ENCODE data around the gene POU5F2.
A peak's percentile ranks its signal among the peaks of the same experiment; 100 is the strongest.

The POU5F2 gene

DNA sequence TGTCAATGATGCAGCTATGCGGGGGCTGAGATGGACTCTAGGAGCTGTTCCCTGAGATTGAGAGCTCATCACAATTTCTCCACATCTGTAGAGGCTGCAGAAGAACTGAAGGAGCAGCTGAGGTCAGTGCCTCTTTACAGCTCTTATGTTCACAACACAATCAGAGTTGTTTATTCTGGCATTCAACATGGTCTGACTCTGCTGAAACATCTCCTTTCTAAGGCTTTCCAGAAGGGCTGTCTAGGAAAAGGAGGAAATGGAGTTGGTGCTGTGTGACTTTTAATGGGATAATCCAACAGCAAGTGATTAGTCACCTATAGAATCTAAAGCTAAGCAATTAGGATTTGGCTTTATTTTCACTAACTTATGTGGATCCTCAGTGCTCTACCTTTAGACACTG is 6.0 kb downstream of the POU5F2 start:
- TF ChIP-seq CTCF (conservative IDR thresholded peaks at IDR 0.05; ENCODE audit: control insufficient read depth, insufficient read depth, low read depth, low read length): no peak
- no peak overlapping the region for H3K4me3 ChIP-seq (ENCODE audit: control insufficient read depth, low read depth, low read length)
- DNase-seq (ENCODE audit: low read depth): peak; percentile 80

DNA sequence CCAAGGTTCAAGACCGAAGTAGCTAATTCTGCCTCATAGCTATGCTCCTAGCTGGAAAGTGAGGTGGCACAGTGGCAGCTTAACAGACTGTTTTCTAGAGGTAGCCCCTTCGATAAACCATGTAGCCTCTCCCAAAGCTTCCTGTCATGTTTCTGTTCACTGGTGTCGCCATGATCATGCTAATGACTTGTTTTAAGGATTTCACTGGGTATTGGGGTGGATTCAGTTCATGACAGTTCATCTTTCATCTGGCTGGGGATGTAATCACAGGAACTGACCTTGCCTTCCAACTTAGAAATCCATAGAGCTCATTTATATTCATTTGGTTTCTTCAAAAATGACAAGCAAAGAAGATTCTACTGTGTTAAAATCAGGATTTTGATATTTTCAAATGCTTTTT is 9.4 kb downstream of the POU5F2 start:
- TF ChIP-seq CTCF (conservative IDR thresholded peaks at IDR 0.05; ENCODE audit: control insufficient read depth, insufficient read depth, low read depth, low read length): no peak
- H3K4me3 ChIP-seq (ENCODE audit: control insufficient read depth, low read depth, low read length): no peak overlapping the region
- no peak for DNase-seq (ENCODE audit: low read depth)

DNA sequence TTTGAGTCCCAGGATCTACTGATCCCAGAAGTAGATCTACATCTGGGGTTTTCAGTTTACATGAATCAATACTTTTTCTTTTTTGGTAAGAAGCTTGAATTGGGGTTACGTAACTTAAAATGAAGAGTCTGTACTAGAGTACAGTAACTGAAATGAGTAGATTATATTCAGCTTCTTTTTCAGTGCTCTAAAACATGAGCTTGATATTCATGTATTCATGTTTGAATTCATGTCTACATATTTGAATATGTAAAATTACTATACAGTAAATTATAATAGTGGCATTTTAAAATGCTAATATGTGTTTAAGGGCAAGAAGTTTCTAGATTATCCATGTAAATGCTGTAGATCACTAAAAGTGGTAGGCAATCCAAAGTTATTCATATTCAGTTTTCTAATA is 14.8 kb downstream of the POU5F2 start:
- no peak for TF ChIP-seq CTCF (conservative IDR thresholded peaks at IDR 0.05; ENCODE audit: control insufficient read depth, insufficient read depth, low read depth, low read length)
- H3K4me3 ChIP-seq (ENCODE audit: control insufficient read depth, low read depth, low read length): no peak overlapping the region

GRCh38 chr5:93724791-93725190 is 16.6 kb downstream of the POU5F2 start:
- no peak for TF ChIP-seq CTCF (conservative IDR thresholded peaks at IDR 0.05; ENCODE audit: control insufficient read depth, insufficient read depth, low read depth, low read length)
- DNase-seq (ENCODE audit: low read depth): peak; percentile 36
- no peak overlapping the region for H3K4me3 ChIP-seq (ENCODE audit: control insufficient read depth, low read depth, low read length)

More for the DNA sequence above, 14.8 kb downstream of the POU5F2 start:
- DNase-seq (ENCODE audit: low read depth): no peak

DNA sequence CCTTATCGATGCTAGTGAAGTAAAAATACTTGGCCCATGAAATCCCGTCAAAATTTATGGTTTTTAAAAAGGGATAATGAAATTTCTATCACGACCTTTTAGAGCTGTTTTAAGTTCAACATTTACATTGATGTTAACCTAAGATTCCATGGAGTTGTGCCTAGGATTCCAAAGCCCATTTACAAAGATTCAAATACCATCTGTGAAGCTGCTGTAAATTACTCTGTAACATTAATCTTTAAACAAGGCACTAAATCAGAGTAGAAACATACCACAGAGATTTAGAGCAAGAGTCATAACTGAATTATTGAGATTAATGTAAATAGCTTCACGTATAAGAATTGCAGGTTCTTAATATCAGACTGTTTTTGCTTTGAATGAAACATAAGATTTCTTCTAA is 17.7 kb downstream of the POU5F2 start:
- no peak for DNase-seq (ENCODE audit: low read depth)
- H3K4me3 ChIP-seq (ENCODE audit: control insufficient read depth, low read depth, low read length): no peak overlapping the region
- TF ChIP-seq CTCF (conservative IDR thresholded peaks at IDR 0.05; ENCODE audit: control insufficient read depth, insufficient read depth, low read depth, low read length): no peak

DNA sequence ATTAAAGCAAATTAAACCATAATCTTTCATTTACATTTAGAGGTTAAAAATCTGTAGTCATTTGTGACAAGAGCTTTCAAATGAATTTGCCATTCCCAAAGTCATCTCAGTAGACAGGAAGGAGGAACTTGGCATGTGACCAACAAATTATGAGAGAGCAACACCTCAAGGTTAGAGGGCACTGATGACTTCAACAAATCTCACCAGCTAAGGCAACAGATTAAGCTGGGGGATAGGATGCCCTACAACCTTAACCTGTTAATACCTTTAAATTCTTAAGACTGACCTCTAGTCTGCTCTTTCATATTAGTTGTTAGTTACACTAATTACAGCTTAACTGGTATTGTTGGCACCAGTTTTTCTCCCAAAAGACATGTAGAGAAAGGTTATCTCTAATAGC is 18.4 kb downstream of the POU5F2 start:
- peak; percentile 57 for DNase-seq (ENCODE audit: low read depth)
- no peak overlapping the region for H3K4me3 ChIP-seq (ENCODE audit: control insufficient read depth, low read depth, low read length)
- no peak for TF ChIP-seq CTCF (conservative IDR thresholded peaks at IDR 0.05; ENCODE audit: control insufficient read depth, insufficient read depth, low read depth, low read length)

DNA sequence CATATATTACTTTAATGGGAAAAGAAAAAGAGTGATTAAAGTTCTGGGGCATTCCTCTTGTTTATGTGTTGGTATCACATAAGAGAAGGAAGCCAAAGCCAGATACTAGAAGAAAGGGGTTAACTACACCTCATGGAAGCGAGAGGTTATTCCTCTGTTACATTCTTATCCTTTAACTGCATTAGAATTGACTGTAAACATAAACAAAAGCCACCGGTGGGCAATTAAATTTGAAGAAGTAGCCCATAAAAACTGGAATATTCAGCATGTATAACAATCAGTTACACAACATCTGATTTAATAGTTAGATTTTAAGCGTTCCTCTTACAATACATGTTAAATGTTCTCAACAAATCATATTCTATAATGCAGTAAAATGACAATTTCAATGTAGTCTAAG is 18.8 kb downstream of the POU5F2 start:
- DNase-seq (ENCODE audit: low read depth): no peak
- TF ChIP-seq CTCF (conservative IDR thresholded peaks at IDR 0.05; ENCODE audit: control insufficient read depth, insufficient read depth, low read depth, low read length): no peak
- no peak overlapping the region for H3K4me3 ChIP-seq (ENCODE audit: control insufficient read depth, low read depth, low read length)
